ENCODE measurements around the gene KCNH6.

- no peak for TF ChIP-seq POLR2A (IDR thresholded peaks at IDR 0.05; ENCODE audit: low read depth, low read length)
- no peak for TF ChIP-seq POLR2AphosphoS5 (IDR thresholded peaks at IDR 0.05; ENCODE audit: low read depth, low read length)
- TF ChIP-seq SPI1 (IDR thresholded peaks at IDR 0.05; ENCODE audit: low read depth, low read length): no peak
These were observed 21.5 kb downstream of the KCNH6 start for GRCh38 chr17:63544467-63545301.

Data from GM12891 (cell line).